HEK293 (cell line): Measurements from ENCODE around the gene KRT74.

Source experiments
- CTCF ChIA-PET: fragments of 350-600 bp; formaldehyde crosslinking; extraction: SDS; loops from one replicate; lab custom pipeline; 2021; ENCODE audit warnings: antibody characterized with exemption; lab: Yijun Ruan, JAX
- POLR2A ChIA-PET: fragments of 300-600 bp; formaldehyde crosslinking; extraction: SDS; loops from one replicate; lab custom pipeline; 2020; ENCODE audit warnings: antibody characterized with exemption, inconsistent platforms; lab: Yijun Ruan, JAX
- H3K27ac ChIP-seq: fragments of 200-500 bp; sonication (Bioruptor generic); 2 replicates; pipeline ENCODE4 v1.5.1; 2014; ENCODE audit warnings: low read depth, low read length, control low read depth, inconsistent platforms; ENCODE audit errors: extremely low read depth
- H3K36me3 ChIP-seq, 2 experiments: fragments of 200-500 bp in 1 of 2; sonication (Bioruptor generic) in 1 of 2; 1 replicate in 1 of 2; 2 replicates in 1 of 2; pipeline ENCODE4 v1.5.1; 2014 to 2017; ENCODE audit warnings: inconsistent platforms in 2 of 2, low read length in 2 of 2; ENCODE audit not compliant: control insufficient read depth in 2 of 2, insufficient read depth in 1 of 2
- H3K4me1 ChIP-seq: fragments of 200-500 bp; sonication (Bioruptor generic); 2 replicates; pipeline ENCODE4 v1.5.1; 2014; ENCODE audit warnings: mild to moderate bottlenecking, low read length, inconsistent platforms; ENCODE audit not compliant: control insufficient read depth, insufficient read depth
- H3K4me3 ChIP-seq: 2 replicates; pipeline ENCODE4 v1.5.1; 2011; ENCODE audit warnings: low read depth, mild to moderate bottlenecking, control low read depth, low read length, moderate library complexity
- H3K9me3 ChIP-seq: fragments of 200-500 bp; sonication (Bioruptor generic); 2 replicates; pipeline ENCODE4 v1.5.1; 2014; ENCODE audit warnings: low read depth, low read length, inconsistent platforms; ENCODE audit not compliant: control insufficient read depth, insufficient read depth
- ELK4 ChIP-seq: IDR thresholded peaks from 2 replicates; pipeline ENCODE4 v1.6.1; 2011; ENCODE audit warnings: mild to moderate bottlenecking, low read depth, low read length, borderline replicate concordance
- GLIS1 ChIP-seq: fragments of 450-650 bp; formaldehyde crosslinking; IDR thresholded peaks from 2 replicates; pipeline ENCODE4 v1.5.1; 2016; ENCODE audit warnings: missing biosample characterization, missing genetic modification characterization
- HOXD13 ChIP-seq: sonication (generic); formaldehyde crosslinking; IDR thresholded peaks from 2 replicates; pipeline ENCODE4 v1.8.0; 2022; ENCODE audit warnings: missing genetic modification reagents, borderline replicate concordance
- KLF8 ChIP-seq: fragments of 450-650 bp; formaldehyde crosslinking; IDR thresholded peaks from 2 replicates; pipeline ENCODE4 v1.5.1; 2016; ENCODE audit warnings: missing biosample characterization, missing genetic modification characterization
- KLF9 ChIP-seq: fragments of 450-650 bp; formaldehyde crosslinking; IDR thresholded peaks from 2 replicates; pipeline ENCODE4 v1.5.1; 2016; ENCODE audit warnings: missing biosample characterization, missing genetic modification characterization, low read depth
- SCRT1 ChIP-seq: fragments of 450-650 bp; formaldehyde crosslinking; IDR thresholded peaks from 2 replicates; pipeline ENCODE4 v1.5.1; 2016; ENCODE audit warnings: missing biosample characterization, missing genetic modification characterization, borderline replicate concordance
- SETDB1 ChIP-seq: IDR thresholded peaks from one replicate; pipeline ENCODE4 v1.6.1; 2017; ENCODE audit warnings: mild to moderate bottlenecking, low read length, moderate library complexity, mixed read lengths; ENCODE audit not compliant: insufficient read length
- ZBTB26 ChIP-seq: fragments of 450-650 bp; formaldehyde crosslinking; optimal IDR thresholded peaks from 2 replicates; pipeline ENCODE3; 2016; ENCODE audit warnings: missing biosample characterization, mild to moderate bottlenecking, missing genetic modification characterization
- ZNF146 ChIP-seq: fragments of 450-650 bp; formaldehyde crosslinking; IDR thresholded peaks from 2 replicates; pipeline ENCODE4 v1.5.1; 2016; ENCODE audit warnings: missing biosample characterization, missing genetic modification characterization
- ZNF169 ChIP-seq: fragments of 450-650 bp; formaldehyde crosslinking; IDR thresholded peaks from 2 replicates; pipeline ENCODE4 v1.5.1; 2016; ENCODE audit warnings: missing biosample characterization, missing genetic modification characterization
- ZNF18 ChIP-seq: fragments of 450-650 bp; formaldehyde crosslinking; IDR thresholded peaks from 2 replicates; pipeline ENCODE4 v1.5.1; 2016; ENCODE audit warnings: missing biosample characterization, missing genetic modification characterization
- ZNF19 ChIP-seq: fragments of 450-650 bp; formaldehyde crosslinking; IDR thresholded peaks from 2 replicates; pipeline ENCODE4; 2016; ENCODE audit warnings: missing biosample characterization, missing genetic modification characterization, low read depth
- ZNF404 ChIP-seq: fragments of 450-650 bp; formaldehyde crosslinking; IDR thresholded peaks from 2 replicates; pipeline ENCODE4 v1.5.1; 2017; ENCODE audit warnings: missing biosample characterization, missing genetic modification characterization
- ZNF580 ChIP-seq: fragments of 450-650 bp; formaldehyde crosslinking; IDR thresholded peaks from 2 replicates; pipeline ENCODE4 v1.5.1; 2016; ENCODE audit warnings: missing biosample characterization, missing genetic modification characterization
- ZNF624 ChIP-seq: fragments of 450-650 bp; formaldehyde crosslinking; IDR thresholded peaks from 2 replicates; pipeline ENCODE4 v1.5.1; 2017; ENCODE audit warnings: missing biosample characterization, missing genetic modification characterization
- ZNF791 ChIP-seq: fragments of 450-650 bp; formaldehyde crosslinking; IDR thresholded peaks from 2 replicates; pipeline ENCODE4 v1.5.1; 2016; ENCODE audit warnings: missing biosample characterization, missing genetic modification characterization
- ZSCAN18 ChIP-seq: fragments of 450-650 bp; formaldehyde crosslinking; IDR thresholded peaks from 2 replicates; pipeline ENCODE4 v1.5.1; 2016; ENCODE audit warnings: missing biosample characterization, missing genetic modification characterization
- ZSCAN30 ChIP-seq: fragments of 450-650 bp; IDR thresholded peaks from 2 replicates; pipeline ENCODE4 v1.5.1; 2018; ENCODE audit warnings: missing biosample characterization, mild to moderate bottlenecking, missing genetic modification characterization, moderate library complexity

KRT74 gene

GRCh38 chr12:52600941-52601481 is 27.4 kb upstream of the KRT74 start, which contains the start of gene KRT72:
KRT72 (minus strand) TSS chr12:52601463; CDS start chr12:52601452, 11 bp downstream.
- TF ChIP-seq SCRT1 (tag by site-specific recombination) (no peak), ELK4 (no peak), ZBTB26 (tag by site-specific recombination) (no peak), ZNF791 (tag by site-specific recombination) (no peak), SETDB1 (no peak), ZNF146 (no peak), KLF8 (tag by site-specific recombination) (no peak), ZNF624 (tag by site-specific recombination) (no peak), ZNF169 (tag by site-specific recombination) (no peak)
- no peaks in the 10 kb centered on the region for H3K36me3 ChIP-seq
- H3K27ac ChIP-seq: no peak within 1 kb of the TSS
- no peaks in the 10 kb centered on the region for H3K9me3 ChIP-seq
- CTCF ChIA-PET: no interaction called here
- POLR2A ChIA-PET: no interaction called here
- no peaks in the 10 kb centered on the region for H3K4me1 ChIP-seq
- H3K4me3 ChIP-seq: no peak within 1 kb of the TSS

GRCh38 chr12:52600475-52600874 is 26.8 kb upstream of the KRT74 start:
- no peak overlapping the region for H3K27ac ChIP-seq
- H3K4me1 ChIP-seq: no peaks in the 10 kb centered on the region
- no peak for TF ChIP-seq GLIS1 (tag by site-specific recombination)
- TF ChIP-seq, all 188 proteins: peak for 0
- no peak overlapping the region for H3K4me3 ChIP-seq
- ChIA-PET CTCF (interaction anchor here (1.5 kb wide), 1 partner anchor 228 kb away, joined by 4 read pairs; no protein-coding TSS in a partner anchor), POLR2A (no interaction called here)
- no peaks in the 10 kb centered on the region for H3K9me3 ChIP-seq
- H3K36me3 ChIP-seq: no peaks in the 10 kb centered on the region

- H3K9me3 ChIP-seq: no peaks in the 10 kb centered on the region
- H3K27ac ChIP-seq: no peak overlapping the region
- no peaks in the 10 kb centered on the region for H3K4me1 ChIP-seq
- ChIA-PET CTCF (interaction anchor here (0.6 to 1.5 kb wide), 2 partner anchors 228 to 265 kb away, joined by 3 to 4 read pairs; no protein-coding TSS in a partner anchor), POLR2A (no interaction called here)
- no peaks in the 10 kb centered on the region for H3K36me3 ChIP-seq
- TF ChIP-seq ZNF580: no peak
- no peak for TF ChIP-seq ZNF404 (tag by site-specific recombination)
- no peak for TF ChIP-seq HOXD13
- TF ChIP-seq ZSCAN30 (tag by site-specific recombination): no peak
- TF ChIP-seq ZNF18: no peak
- no peak for TF ChIP-seq ZNF169 (tag by site-specific recombination)
- TF ChIP-seq ZSCAN18 (tag by site-specific recombination): no peak
- no peak for TF ChIP-seq KLF9
- no peak for TF ChIP-seq ZNF19 (tag by site-specific recombination)
- no peak overlapping the region for H3K4me3 ChIP-seq
These were observed 26.4 kb upstream of the KRT74 start for GRCh38 chr12:52600071-52600470.
